PFSK-1 (cell line): ENCODE measurements around the gene CYSLTR2.

ENCODE experiments used
- POLR2AphosphoS5 ChIP-seq: IDR thresholded peaks from 2 replicates; pipeline ENCODE4 v1.6.1; 2012; ENCODE audit warnings: low read depth, mild to moderate bottlenecking, control low read depth, low read length, moderate library complexity
- REST ChIP-seq, 2 experiments: IDR thresholded peaks; 2 replicates each; pipeline versions ENCODE4 v1.6.1 to v1.8.0; 2011 to 2012; ENCODE audit warnings: low read depth in 2 of 2, low read length in 2 of 2, control low read depth in 1 of 2, inconsistent platforms in 1 of 2, mild to moderate bottlenecking in 1 of 2, moderate library complexity in 1 of 2; ENCODE audit not compliant: insufficient read depth in 1 of 2
- SIN3A ChIP-seq: IDR thresholded peaks from 2 replicates; pipeline ENCODE4 v1.6.1; 2012; ENCODE audit warnings: mild to moderate bottlenecking, low read length, moderate library complexity, borderline replicate concordance; ENCODE audit not compliant: insufficient read depth

- TF ChIP-seq SIN3A (no peak), REST (IDR thresholded peaks at IDR 0.05; ENCODE audit: insufficient read depth in 1 of 2, low read depth in 2 of 2, low read length in 2 of 2) (no peak), POLR2AphosphoS5 (no peak)
Observed at GRCh38 chr13:48652851-48653471, 768 bp upstream of the CYSLTR2 start.
